ENCODE results near the gene ALDH16A1. TPM values are rescaled to one million over a fixed set of nuclear protein-coding genes. Genes with fewer than 3 reads are reported as not detected.

The ALDH16A1 gene
- total RNA-seq, 4 donors from 2014 or later: 26.6 to 47.2 (median 42.6) TPM

DNA sequence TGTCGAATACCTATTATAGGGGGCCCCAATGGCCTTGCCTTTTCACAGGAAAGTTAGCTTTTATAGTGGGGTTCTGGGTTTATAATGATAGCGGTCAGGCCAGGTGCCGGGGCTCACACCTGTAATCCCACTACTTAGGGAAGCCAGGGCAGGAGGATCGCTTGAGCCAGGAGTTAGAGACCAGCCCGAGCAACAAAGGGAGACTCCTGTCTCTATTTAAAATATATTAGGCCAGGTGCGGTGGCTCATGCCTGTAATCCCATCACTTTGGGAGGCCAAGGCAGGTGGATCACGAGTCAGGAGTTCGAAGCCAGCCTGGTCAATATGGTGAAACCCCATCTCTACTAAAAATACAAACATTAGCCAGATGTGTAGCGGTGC is 50.5 kb downstream of the ALDH16A1 start:
- no peak for DNase-seq (ENCODE audit: low spot score in 2 of 2)
- 82 to 85% methylated on average over 9 of the region's 9 CpGs for whole genome bisulfite sequencing, 2 donors
- TF ChIP-seq, protein P1, sequence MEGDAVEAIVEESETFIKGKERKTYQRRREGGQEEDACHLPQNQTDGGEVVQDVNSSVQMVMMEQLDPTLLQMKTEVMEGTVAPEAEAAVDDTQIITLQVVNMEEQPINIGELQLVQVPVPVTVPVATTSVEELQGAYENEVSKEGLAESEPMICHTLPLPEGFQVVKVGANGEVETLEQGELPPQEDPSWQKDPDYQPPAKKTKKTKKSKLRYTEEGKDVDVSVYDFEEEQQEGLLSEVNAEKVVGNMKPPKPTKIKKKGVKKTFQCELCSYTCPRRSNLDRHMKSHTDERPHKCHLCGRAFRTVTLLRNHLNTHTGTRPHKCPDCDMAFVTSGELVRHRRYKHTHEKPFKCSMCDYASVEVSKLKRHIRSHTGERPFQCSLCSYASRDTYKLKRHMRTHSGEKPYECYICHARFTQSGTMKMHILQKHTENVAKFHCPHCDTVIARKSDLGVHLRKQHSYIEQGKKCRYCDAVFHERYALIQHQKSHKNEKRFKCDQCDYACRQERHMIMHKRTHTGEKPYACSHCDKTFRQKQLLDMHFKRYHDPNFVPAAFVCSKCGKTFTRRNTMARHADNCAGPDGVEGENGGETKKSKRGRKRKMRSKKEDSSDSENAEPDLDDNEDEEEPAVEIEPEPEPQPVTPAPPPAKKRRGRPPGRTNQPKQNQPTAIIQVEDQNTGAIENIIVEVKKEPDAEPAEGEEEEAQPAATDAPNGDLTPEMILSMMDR (IDR thresholded peaks at IDR 0.05): no peak
- TF ChIP-seq POLR2A (IDR thresholded peaks at IDR 0.05): no peak
- no peak overlapping the region for H3K4me3 ChIP-seq (ENCODE audit: low read depth, poor library complexity, severe bottlenecking)
- intact Hi-C loops (cut with DNase I; ENCODE audit: low total_unique reads): no loop called here

DNA sequence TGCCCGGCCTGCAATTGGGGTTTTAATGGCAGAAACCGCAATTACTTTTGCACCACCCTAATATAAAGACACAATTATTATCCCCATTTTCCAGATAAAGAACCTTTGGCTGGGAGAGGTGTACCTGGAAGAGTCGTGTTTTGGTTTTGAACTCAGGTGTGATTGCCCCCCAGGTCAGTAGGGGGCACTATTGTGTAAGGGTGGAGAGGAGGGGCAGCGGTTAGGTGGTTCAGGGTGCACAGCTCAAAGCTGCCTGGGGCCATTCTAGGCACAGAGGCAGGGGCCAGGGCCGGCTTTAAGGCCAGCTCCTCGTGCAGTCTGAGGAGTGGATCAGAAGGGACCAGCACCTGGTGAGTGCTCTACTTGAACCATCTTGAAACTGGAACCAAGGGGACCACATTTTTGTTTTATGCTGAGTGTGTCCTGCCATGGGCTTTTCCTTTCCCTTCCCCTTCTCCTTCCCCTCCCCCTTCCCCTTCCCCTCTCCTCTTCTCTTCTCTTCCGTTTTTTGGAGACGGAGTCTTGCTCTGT is 53.6 kb downstream of the ALDH16A1 start:
- intact Hi-C loops (cut with DNase I; ENCODE audit: low total_unique reads): no loop called here
- no peak for TF ChIP-seq POLR2A (IDR thresholded peaks at IDR 0.05)
- TF ChIP-seq, protein P1 (IDR thresholded peaks at IDR 0.05): peak in 1 of 3 donors; percentile 24
- no peak overlapping the region for H3K4me3 ChIP-seq (ENCODE audit: low read depth, poor library complexity, severe bottlenecking)
- DNase-seq (ENCODE audit: low spot score in 2 of 2): no peak
- whole genome bisulfite sequencing, 2 donors: 33% methylated on average over 8 of the region's 8 CpGs

DNA sequence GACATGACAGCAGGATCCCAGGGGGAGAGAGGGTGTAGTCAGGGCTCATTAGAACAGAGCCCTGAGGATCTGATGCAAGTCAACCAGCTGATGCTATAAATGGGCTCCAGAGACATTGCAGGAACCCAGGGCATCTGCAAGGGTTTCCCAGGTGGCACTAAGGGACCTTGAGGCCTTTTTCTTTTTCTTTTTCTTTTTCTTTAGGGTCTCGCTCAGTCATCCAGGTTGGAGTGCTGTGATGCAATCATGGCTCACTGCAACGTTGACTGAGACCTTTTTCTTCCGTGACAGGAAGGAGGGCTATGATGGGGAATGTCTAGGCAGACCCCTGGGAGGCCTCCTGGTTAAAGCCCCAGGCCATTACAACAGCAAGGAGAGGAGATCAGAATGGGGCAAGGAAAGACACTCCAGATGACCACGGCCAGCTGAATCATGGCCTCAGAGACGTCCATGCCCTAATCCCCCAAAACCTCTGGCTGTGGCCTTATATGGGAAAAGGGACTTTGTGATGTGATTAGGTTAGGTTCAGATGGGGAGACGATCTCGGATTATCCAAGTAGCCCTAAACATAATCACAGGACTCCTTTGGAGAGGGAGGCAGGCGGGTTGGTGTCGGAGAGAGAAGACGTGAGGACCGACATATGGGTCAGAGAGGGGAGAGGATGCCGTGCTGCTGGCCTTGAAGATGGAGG is 54.9 kb downstream of the ALDH16A1 start:
- no peak for TF ChIP-seq POLR2A (IDR thresholded peaks at IDR 0.05)
- TF ChIP-seq, protein P1 (IDR thresholded peaks at IDR 0.05): no peak
- H3K4me3 ChIP-seq (ENCODE audit: low read depth, poor library complexity, severe bottlenecking): no peak overlapping the region
- DNase-seq (ENCODE audit: low spot score in 2 of 2): no peak
- WGBS, 2 donors: 80 to 84% methylated on average over 12 of the region's 12 CpGs
- intact Hi-C loops (cut with DNase I; ENCODE audit: low total_unique reads): no loop called here

DNA sequence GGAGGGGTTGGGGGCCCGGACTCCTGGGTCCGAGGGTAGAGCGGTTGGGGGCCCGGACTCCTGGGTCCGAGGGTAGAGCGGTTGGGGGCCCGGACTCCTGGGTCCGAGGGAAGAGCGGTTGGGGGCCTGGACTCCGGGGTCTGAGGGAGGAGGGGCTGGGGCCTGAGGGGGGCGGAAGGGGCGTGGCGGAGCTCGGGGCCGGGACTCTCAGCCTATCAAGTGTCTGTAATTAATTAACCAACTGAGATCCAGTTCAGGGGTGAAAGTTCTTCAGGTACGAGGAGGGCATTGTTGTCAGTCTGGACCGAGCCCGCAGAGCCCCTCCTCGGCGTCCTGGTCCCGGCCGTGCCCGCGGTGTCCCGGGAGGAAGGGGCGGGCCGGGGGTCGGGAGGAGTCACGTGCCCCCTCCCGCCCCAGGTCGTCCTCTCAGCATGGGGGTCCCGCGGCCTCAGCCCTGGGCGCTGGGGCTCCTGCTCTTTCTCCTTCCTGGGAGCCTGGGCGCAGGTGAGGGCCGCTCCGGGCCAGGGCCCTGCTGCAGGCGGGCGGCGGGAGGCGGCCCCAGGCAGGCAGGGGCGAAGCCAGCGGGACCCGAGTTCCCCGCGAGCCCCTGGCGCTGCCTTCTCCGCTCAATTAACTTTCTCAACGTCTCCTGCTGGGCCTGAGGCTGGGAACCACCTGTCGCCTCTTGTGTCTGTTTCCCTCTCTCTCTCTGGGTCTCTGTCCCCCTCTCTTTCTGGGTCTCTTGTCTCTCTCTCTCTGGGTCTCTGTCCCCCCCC is 60.1 kb downstream of the ALDH16A1 start:
- intact Hi-C loops (cut with DNase I; ENCODE audit: low total_unique reads): no loop called here
- DNase-seq (ENCODE audit: low spot score in 2 of 2): peak; percentile 46 to 93
- peak overlapping the region; percentile 60 for H3K4me3 ChIP-seq (ENCODE audit: low read depth, poor library complexity, severe bottlenecking)
- no peak for TF ChIP-seq POLR2A (IDR thresholded peaks at IDR 0.05)
- TF ChIP-seq, protein P1 (IDR thresholded peaks at IDR 0.05): no peak
- WGBS, 2 donors: 1% methylated on average over 36 to 39 of the region's 50 CpGs

DNA sequence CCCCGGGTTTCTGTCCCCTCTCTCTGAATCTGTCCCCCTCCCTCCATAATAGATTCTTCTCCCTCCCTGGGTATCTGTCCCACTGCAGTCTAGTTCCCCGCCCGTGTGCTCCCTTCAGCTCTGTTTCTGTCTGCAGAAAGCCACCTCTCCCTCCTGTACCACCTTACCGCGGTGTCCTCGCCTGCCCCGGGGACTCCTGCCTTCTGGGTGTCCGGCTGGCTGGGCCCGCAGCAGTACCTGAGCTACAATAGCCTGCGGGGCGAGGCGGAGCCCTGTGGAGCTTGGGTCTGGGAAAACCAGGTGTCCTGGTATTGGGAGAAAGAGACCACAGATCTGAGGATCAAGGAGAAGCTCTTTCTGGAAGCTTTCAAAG is 60.7 kb downstream of the ALDH16A1 start:
- TF ChIP-seq POLR2A (IDR thresholded peaks at IDR 0.05): no peak
- TF ChIP-seq, protein P1 (IDR thresholded peaks at IDR 0.05): no peak
- intact Hi-C loops (cut with DNase I; ENCODE audit: low total_unique reads): no loop called here
- no peak for DNase-seq (ENCODE audit: low spot score in 2 of 2)
- 29 to 36% methylated on average over 12 of the region's 12 CpGs for WGBS, 2 donors
- peak overlapping the region; percentile 60 for H3K4me3 ChIP-seq (ENCODE audit: low read depth, poor library complexity, severe bottlenecking)
